Glomerular endothelial cell (primary cell): ENCODE data around the gene USP36. TPM values are rescaled to one million over a fixed set of nuclear protein-coding genes. Genes with fewer than 3 reads are reported as not detected.
"Not testable (repeated sequence)": the region's sequence is repeated elsewhere in the genome, so short reads cannot be mapped to it uniquely, and the experiment has no call there.

Experiments
- DNase-seq: peaks from one replicate; pipeline ENCODE4 v3.0.0-alpha.2; 2011; ENCODE audit warnings: low read depth, low spot score; ENCODE audit errors: extremely low read depth
- total RNA-seq: library from RNA; depleted of rRNA; stranded (reverse); fragments of >200 nt; gene quantifications from 2 replicates; pipeline ENCODE4 v1.2.3, GENCODE V29; 2015

The USP36 gene
- total RNA-seq, 1 donor from 2014 or later: 41.2 TPM

- no peak for DNase-seq
These were observed 46.2 kb downstream of the USP36 start for GRCh38 chr17:78794399-78794798.

- DNase-seq: no peak
These were observed 46.6 kb downstream of the USP36 start for GRCh38 chr17:78793968-78794367.

DNA sequence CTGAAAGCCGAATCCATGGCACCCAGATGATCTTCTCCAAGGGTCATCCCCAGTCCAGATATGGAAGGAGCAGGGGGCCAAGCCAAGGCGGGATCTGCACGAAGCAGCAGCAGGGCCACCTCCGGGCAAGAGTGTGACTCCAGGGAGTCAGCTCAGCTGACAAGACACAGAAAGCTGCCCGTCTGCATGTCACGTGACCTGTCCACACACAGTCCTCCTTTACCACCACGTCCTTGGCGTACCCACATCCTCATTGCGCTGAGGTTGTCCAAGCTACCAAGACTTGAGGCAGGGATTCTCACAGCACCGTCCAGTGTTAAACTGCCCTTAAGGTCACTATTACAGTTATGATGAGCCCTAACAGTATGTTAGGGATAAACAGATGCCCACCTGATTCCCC, 47.2 kb downstream of the USP36 start:
- no peak for DNase-seq

GRCh38 chr17:78791840-78792709, 48.5 kb downstream of the USP36 start:
- no peak for DNase-seq

- no peak for DNase-seq
These were observed 50.1 kb downstream of the USP36 start for GRCh38 chr17:78790552-78790951.

DNA sequence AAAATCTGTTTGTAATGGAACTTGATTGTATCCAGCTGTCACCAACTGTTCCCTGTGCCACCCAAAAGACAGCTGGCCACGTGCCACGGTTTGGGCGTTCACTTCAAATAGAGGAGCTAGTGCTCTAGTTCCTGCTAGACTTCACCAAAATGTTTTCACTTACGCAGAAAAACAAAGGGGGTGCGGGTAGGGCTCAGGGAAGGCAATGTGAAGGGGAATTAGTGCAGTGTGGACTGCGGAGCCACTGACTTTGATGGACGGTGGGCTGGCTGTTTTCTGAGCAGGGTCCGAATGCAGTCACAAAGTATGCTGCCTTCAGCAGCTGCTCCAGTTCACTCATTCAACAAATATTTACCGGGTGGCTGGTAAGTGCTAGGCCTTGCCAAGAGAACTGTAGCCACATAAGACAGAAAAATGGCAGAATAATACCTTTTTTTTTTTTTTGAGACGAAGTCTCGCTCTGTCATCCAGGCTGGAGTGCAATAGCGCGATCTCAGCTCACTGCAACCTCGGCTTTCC, 50.9 kb downstream of the USP36 start:
- no peak for DNase-seq

DNA sequence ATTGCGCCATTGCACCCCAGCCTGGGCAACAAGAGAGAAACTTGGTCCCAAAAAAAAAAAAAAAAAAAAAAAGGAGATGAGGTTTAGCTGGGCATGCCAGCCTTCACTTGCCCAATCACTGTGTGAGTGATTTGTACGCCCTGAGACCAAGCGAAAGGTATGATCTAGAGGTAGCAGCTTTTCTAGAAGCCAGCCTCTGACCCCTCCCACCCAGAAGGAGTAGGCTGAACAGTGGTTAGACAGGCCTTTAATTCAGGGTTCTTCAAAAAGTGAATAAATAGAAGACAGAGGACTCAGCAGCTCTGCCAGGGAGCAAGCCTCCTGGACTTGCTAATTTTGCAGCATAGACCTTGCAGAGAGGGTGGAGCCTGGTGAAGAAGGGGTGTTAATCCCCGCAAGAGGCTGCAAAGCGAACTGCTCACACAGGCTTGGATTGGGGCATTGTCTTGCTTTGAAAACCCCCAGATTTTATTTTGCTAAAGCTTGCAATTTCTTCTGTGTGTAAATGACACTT, 51.4 kb downstream of the USP36 start:
- DNase-seq: no peak

DNA sequence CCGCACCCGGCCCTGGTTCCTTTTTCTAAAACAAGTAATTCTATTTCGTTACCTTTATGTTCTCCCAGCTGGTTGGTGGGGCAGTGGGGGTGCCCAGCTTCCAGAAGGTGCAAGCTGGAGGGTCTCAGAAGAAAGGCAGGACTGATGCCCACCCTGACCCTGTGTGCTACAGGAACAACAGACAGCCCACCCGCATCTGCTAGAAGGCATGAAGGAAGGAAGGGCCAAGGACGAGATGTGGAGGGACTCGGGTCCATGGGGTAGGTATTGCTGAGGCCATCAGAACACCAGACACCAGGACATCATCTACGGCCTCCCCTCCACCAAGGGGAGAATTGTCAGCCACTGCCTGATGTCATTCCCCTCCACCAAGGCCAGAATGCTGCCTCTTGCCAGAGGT, 52.2 kb downstream of the USP36 start:
- DNase-seq: no peak

DNA sequence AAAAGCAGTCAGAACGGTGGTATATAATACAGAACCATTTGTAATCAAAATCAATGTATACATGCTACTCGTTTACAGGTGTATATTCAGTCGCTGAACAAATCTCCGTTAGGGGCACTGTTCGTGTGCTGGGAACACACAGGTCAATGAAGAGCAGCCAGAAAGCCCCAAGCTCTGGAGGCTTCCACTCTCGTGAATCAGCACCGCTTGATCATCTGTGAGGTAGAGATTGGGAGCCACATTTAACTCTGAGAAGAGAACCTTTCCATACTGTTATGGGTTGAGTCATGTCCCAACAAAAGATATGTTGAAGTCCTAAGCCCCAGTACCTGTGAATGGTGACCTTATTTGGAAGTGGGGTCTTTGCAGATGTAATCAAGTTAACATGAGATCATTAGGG, 53.2 kb downstream of the USP36 start:
- no peak for DNase-seq

DNA sequence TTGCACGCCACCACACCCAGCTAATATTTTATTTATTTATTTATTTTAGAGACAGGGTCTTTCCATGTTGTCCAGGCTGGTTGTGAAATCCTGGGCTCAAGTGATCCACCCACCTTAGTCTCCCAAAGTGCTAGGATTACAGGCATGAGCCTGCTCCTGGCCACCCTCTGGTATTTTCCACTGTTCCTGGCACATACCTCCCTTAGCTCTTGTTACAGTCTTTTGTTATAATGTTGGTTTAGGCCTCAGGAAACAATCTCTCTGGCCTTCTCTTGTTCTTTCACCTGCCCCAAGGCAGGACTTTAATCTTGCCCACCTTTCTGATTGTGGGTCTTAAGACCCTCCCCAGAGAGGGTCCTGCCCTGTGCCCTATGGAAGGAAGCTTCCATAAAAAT, 55.0 kb downstream of the USP36 start:
- no peak for DNase-seq

GRCh38 chr17:78785011-78785662, 55.5 kb downstream of the USP36 start:
- no peak for DNase-seq

DNA sequence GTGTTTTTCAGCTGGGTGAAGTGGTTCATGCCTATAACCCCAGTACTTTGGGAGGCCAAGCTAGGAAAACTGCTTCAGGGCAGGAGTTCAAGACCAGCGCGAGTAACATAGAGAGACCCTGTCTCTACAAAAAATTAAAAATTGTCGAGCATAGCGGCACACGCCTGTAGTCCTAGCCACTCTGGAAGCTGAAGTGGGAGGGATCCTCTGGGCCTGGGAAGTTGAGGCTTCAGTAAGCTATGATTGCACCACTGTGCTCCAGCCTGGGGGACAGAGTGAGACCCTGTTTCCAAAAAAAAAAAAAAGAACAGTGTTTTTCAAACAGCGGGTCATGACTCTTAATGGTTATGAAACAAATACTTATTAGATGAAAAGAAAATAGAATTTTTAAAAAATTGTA, 56.3 kb downstream of the USP36 start:
- no peak for DNase-seq

- no peak for DNase-seq
These were observed 56.8 kb downstream of the USP36 start for GRCh38 chr17:78783711-78784324.

DNA sequence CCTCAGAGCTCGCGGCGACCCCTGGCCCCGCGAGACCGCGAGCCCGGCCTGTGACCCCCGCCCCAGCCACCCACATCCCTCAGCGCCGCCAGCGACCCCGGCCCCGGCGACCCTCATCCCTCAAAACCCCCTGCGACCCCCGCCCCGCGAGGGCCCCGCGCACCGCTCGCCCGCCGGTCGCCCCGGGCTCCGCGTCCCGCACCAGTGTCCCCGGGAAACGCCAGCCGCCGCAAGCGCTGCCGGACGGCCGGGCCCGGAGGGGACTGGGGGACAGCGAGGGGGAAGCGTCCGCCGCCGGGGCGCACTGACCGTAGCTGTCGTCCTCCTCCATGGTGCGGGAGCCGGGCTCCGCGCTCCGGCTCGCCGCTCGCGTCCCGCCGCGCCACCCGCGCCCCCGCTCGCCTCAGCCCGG, 58.7 kb downstream of the USP36 start, which contains the start of gene CYTH1:
TSS of gene CYTH1 (minus strand) at position 381 of the 412 bp plus-strand sequence. CDS start at position 331, 50 bp downstream.
- no peak for DNase-seq

DNA sequence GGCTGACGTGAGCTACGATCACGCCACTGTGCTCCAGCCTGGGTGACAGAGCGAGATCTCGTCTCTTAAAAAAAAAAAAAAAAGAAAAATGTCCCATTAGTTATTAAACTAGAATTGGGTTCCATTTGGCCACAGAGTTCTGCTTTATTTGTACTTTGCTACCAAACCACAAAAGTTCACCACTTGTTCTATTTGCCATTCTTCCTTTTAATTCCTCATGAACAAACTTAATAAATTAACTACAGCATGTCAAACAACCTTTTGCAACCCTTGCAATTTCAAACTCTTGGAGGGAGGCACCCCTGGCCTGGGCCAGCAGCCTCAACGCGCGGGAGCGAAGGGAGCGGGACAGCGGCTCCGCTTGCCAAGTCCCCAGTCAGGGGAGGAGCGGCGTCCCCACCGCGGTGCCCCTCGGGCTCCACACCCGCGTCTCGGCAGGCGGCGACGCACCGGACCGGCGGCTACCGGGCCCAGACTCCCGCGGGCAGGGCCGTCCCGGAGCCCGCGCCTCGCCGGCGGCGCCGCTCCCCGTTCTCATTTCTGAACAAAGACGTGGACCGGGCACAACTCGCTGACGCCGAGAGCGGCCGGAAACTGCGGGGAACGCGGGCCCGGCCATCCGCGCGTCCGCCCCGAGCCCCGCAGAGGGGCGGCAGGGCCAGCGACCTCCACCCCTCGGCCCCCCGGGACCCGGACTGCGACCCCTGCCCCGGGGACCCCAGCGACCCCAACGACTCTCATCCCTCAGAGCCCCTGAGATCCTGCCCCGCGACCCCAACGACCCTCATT, 59.3 kb downstream of the USP36 start:
- no peak for DNase-seq

DNA sequence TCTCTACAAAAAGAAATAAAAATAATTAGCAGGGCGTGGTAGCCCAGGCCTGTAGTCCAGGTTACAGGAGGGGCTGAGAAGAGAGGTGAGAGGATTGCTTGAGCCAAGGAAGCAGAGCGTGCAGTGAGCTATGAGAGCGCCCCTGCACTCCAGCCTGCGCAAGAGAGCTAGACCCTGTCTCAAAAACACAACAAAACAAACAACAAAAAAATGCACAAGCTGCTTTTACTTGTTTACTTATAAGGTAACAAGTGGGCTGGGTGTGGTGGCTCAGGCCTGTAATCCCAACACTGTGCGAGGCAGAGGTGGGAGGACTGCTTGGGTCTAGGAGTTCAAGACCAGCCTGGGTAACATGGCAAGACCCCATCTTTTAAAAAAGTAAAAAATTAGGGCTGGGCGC, 60.3 kb downstream of the USP36 start:
- DNase-seq: no peak

- no peak for DNase-seq
These were observed 60.8 kb downstream of the USP36 start for GRCh38 chr17:78779850-78780249.

- DNase-seq: not testable (repeated sequence)
These were observed 61.3 kb downstream of the USP36 start for GRCh38 chr17:78779286-78779651.

DNA sequence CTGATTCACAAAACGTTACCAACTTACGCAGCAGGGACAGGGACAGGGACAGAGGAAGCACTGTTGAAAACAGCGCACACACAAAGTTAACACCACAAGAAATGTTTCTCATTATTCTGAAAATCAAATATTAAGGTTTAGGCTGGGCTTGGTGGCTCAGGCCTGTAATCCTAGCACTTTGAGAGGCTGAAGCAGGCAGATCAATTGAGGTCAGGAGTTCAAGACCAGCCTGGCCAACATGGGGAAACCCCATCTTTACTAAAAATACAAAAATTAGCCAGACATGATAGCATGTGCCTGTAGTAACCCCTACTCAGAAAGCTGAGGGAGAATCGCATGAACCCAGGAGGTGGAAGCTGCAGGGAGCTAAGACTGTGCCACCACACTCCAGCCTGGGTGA, 62.7 kb downstream of the USP36 start:
- DNase-seq: no peak

DNA sequence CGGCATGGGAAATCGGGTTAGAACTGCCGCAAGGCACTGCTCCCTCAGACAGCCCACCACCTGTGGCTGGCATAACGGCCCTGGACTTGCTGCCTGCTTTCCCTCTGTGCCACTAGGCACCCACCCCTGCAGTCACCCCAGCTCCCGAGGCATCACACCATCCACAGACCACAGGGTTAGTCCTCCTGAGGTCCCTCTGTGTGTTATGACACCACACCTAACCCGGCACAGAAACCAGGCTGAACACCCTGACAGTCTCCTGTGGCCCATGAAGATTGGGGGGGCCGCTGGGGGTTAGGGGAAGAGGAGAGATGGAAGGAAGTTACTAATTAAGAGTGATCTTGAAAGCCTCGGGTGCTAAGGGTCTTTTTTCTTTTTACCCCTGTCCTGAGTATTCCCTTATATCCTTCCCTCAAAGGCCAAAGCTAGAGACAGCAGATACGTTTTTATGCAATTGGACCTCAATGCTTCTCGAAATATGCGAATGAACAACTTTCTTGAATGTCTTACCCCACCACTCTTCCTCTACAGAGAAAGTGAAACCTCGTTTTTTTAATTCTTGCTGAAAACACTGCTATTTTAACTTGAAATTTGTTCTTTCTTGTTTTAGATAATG, 65.5 kb downstream of the USP36 start:
- no peak for DNase-seq
